Sciatic nerve (tissue), 1 donor: ENCODE results near the gene GIPC3. TPM values are rescaled to one million over a fixed set of nuclear protein-coding genes. Genes with fewer than 3 reads are reported as not detected.

Source experiments
- total RNA-seq: library from RNA; stranded (reverse); fragmentation: NEBNext Ultra II Directional; extraction: Animal tissue kit (Norgen Biotek cat#: 25700); gene quantifications from one replicate; pipeline ENCODE4 v1.2.1, GENCODE V29; 2021
- donor health status: DM: no; HTN: no; CAD: no.

Gene GIPC3
- total RNA-seq, 1 donor from 2014 or later, result 2.4 TPM

Other genes starting within 250 kb of the GIPC3 start
- gene NFIC, start 218.9 kb upstream of the GIPC3 start, total RNA-seq, result 178 TPM
- gene SMIM24, start 105.0 kb upstream of the GIPC3 start, total RNA-seq, result not detected
- not detected for gene SMIM44, start 102.0 kb upstream of the GIPC3 start, total RNA-seq
- 8.4 TPM for gene DOHH, start 84.8 kb upstream of the GIPC3 start, total RNA-seq
- gene FZR1, start 79.2 kb upstream of the GIPC3 start, total RNA-seq, result 46.1 TPM
- gene TEKTIP1, start 46.3 kb upstream of the GIPC3 start, total RNA-seq, result 4.9 TPM
- 52.5 TPM for gene MFSD12, start 27.9 kb upstream of the GIPC3 start, total RNA-seq
- 72.9 TPM for gene HMG20B, start 12.5 kb upstream of the GIPC3 start, total RNA-seq
- 11.2 TPM for gene TBXA2R, start 21.4 kb downstream of the GIPC3 start, total RNA-seq
- 19.6 TPM for gene CACTIN, start 41.3 kb downstream of the GIPC3 start, total RNA-seq
- gene PIP5K1C, start 115.0 kb downstream of the GIPC3 start, total RNA-seq, result 46.9 TPM
- 2.1 TPM for gene TJP3, start 122.9 kb downstream of the GIPC3 start, total RNA-seq
- 26.1 TPM for gene APBA3, start 176.2 kb downstream of the GIPC3 start, total RNA-seq
- gene MRPL54, start 177.2 kb downstream of the GIPC3 start, total RNA-seq, result 35.3 TPM
- not detected for gene RAX2, start 186.8 kb downstream of the GIPC3 start, total RNA-seq
- gene MATK, start 200.9 kb downstream of the GIPC3 start, total RNA-seq, result 1.6 TPM